Activated B cell treated with CpG ODN at 0.5 μM for 24 hours (primary cell): Measurements from ENCODE around the gene F2RL3. TPM values are rescaled to one million over a fixed set of nuclear protein-coding genes. Genes with fewer than 3 reads are reported as not detected.

Experiments used
- ATAC-seq: fragments of 200-7000 bp; cut with Tn5 transposase; one replicate; pipeline ENCODE4 v1.10.0; 2021; ENCODE audit warnings: low read depth, mild to moderate bottlenecking, moderate library complexity
- CTCF ChIA-PET: fragments of 350-600 bp; sonication (Branson Sonifier 250); formaldehyde crosslinking; loops from one replicate; lab custom pipeline; 2021; ENCODE audit warnings: antibody characterized with exemption; lab: Charles Lee
- POLR2A ChIA-PET: fragments of 350-600 bp; sonication (Branson Sonifier 250); formaldehyde crosslinking; loops from one replicate; lab custom pipeline; 2021; ENCODE audit warnings: antibody characterized with exemption; lab: Charles Lee
- DNase-seq: peaks from one replicate; pipeline ENCODE4 v3.0.0; 2022
- H3K27ac Mint-ChIP-seq: one replicate; pipeline ENCODE4 v1.8.0; 2020; ENCODE audit warnings: mixed read lengths
- H3K27me3 Mint-ChIP-seq: one replicate; pipeline ENCODE4 v1.8.0; 2021; ENCODE audit warnings: mixed read lengths
- H3K36me3 Mint-ChIP-seq: one replicate; pipeline ENCODE4 v1.8.0; 2021; ENCODE audit warnings: low read depth, mixed read lengths
- H3K4me1 Mint-ChIP-seq: one replicate; pipeline ENCODE4 v1.8.0; 2021; ENCODE audit warnings: mixed read lengths
- H3K4me3 Mint-ChIP-seq: one replicate; pipeline ENCODE4 v1.8.0; 2020; ENCODE audit warnings: mild to moderate bottlenecking, mixed read lengths
- H3K9me3 Mint-ChIP-seq: one replicate; pipeline ENCODE4 v1.8.0; 2020; ENCODE audit warnings: mixed read lengths
- intact Hi-C: fragments of 100-400 bp; cut with micrococcal nuclease; formaldehyde crosslinking; loops from one replicate; pipeline ENCODE4 v1.15.1; 2024
- total RNA-seq: library from RNA; stranded (reverse); gene quantifications from 2 replicates; pipeline ENCODE4 v1.2.3, GENCODE V29; 2022
- TF ChIP-seq, protein P1 (sequence below): fragments of 200-600 bp; IDR thresholded peaks from one replicate; pipeline ENCODE4 v1.8.0; 2022; ENCODE audit warnings: antibody characterized with exemption, mild to moderate bottlenecking

F2RL3 gene
- total RNA-seq, 1 donor from 2014 or later = 0.58 TPM

DNA sequence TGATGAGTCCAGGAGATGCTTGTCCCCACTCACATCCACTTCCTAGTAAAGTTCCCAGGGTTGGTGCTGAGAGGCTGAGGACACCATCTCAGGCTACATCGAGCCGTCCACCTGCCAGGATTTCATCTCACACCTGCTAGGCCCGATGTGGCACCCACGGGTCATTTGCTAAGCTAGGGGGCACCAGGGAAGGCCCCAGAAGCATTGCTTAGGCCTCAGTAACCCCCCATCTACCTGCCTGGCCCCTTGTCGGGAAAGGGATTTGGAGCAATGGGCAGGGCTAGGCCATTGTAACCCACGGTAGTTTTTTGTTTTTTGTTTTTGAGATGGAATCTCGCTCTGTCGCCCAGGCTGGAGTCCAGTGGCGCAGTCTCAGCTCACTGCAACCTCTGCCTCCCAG is 51.8 kb downstream of the F2RL3 start:
- POLR2A ChIA-PET = no interaction called here
- Mint-ChIP-seq H3K9me3 (peaks cover 2% of the 10 kb centered on the region), H3K4me3 (no peak overlapping the region), H3K27me3 (peaks cover 3% of the 10 kb centered on the region), H3K4me1 (no peaks in the 10 kb centered on the region), H3K27ac (no peak overlapping the region), H3K36me3 (no peaks in the 10 kb centered on the region)
- ATAC-seq (no peak), DNase-seq (no peak)
- CTCF ChIA-PET = no interaction called here
- intact Hi-C loops = no loop called here
- TF ChIP-seq, protein P1, sequence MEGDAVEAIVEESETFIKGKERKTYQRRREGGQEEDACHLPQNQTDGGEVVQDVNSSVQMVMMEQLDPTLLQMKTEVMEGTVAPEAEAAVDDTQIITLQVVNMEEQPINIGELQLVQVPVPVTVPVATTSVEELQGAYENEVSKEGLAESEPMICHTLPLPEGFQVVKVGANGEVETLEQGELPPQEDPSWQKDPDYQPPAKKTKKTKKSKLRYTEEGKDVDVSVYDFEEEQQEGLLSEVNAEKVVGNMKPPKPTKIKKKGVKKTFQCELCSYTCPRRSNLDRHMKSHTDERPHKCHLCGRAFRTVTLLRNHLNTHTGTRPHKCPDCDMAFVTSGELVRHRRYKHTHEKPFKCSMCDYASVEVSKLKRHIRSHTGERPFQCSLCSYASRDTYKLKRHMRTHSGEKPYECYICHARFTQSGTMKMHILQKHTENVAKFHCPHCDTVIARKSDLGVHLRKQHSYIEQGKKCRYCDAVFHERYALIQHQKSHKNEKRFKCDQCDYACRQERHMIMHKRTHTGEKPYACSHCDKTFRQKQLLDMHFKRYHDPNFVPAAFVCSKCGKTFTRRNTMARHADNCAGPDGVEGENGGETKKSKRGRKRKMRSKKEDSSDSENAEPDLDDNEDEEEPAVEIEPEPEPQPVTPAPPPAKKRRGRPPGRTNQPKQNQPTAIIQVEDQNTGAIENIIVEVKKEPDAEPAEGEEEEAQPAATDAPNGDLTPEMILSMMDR = no peak

Other genes starting within 250 kb of the F2RL3 start
- 90.2 and 110 TPM in 2 replicates for gene SMIM7, start 228.9 kb upstream of the F2RL3 start, total RNA-seq
- gene TMEM38A, start 227.9 kb upstream of the F2RL3 start, total RNA-seq = 3.1 and 4.0 TPM in 2 replicates
- gene NWD1, start 169.2 kb upstream of the F2RL3 start, total RNA-seq = 0.02 and 0.04 TPM in 2 replicates
- 63.7 and 73.1 TPM in 2 replicates for gene SIN3B, start 59.6 kb upstream of the F2RL3 start, total RNA-seq
- 1.7 and 1.8 TPM in 2 replicates for gene CPAMD8, start 137.8 kb downstream of the F2RL3 start, total RNA-seq
- 15.8 and 17.8 TPM in 2 replicates for gene HAUS8, start 186.5 kb downstream of the F2RL3 start, total RNA-seq
- 217 and 239 TPM in 2 replicates for gene MYO9B, start 186.8 kb downstream of the F2RL3 start, total RNA-seq